ENCODE results near the gene CRMP1. TPM values are rescaled to one million over a fixed set of nuclear protein-coding genes. Genes with fewer than 3 reads are reported as not detected.

CRMP1 gene
- total RNA-seq, 1 donor, result under 0.01 TPM

DNA sequence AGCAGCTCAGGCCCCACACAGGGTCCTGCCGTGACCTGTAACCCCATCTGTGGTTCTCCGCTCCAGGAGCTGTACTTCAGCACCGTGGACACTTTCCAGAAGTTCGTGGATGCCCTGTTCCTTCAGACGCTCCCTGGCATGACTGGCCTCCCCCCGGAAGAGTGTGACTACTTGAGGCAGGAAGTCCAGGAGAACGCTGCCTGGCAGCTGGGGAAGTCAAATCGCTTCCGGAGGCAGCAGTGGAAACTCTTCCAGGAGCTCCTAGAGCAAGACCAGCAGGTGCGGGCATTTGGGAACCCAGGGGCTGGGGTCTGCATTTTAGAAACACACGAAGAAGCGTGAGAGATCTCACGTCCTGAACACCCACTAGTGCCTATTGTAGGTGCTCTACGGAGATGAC lies 109.4 kb downstream of the CRMP1 start:
- Histone ChIP-seq H3K79me2 (ENCODE audit: insufficient read depth, low read length) (peaks cover 12% of the 10 kb centered on the region), H3K4me3 (ENCODE audit: insufficient read depth, low read length) (no peak overlapping the region), H2AFZ (ENCODE audit: low read length) (no peak overlapping the region), H3K27ac (ENCODE audit: low read depth, low read length) (no peak overlapping the region), H3K4me1 (ENCODE audit: insufficient read depth, low read length) (peaks cover 13% of the 10 kb centered on the region), H4K20me1 (ENCODE audit: insufficient read depth, low read length) (peaks cover 23% of the 10 kb centered on the region), H3K36me3 (ENCODE audit: insufficient read depth, low read length) (peaks cover 44% of the 10 kb centered on the region), H3K4me2 (ENCODE audit: insufficient read depth, low read length) (no peak overlapping the region), H3K9me3 (ENCODE audit: low read depth, low read length) (no peaks in the 10 kb centered on the region), H3K27me3 (ENCODE audit: insufficient read depth, low read length) (no peaks in the 10 kb centered on the region)
- no peak for DNase-seq (ENCODE audit: insufficient read length, low spot score, missing footprints)
- TF ChIP-seq, protein P1, sequence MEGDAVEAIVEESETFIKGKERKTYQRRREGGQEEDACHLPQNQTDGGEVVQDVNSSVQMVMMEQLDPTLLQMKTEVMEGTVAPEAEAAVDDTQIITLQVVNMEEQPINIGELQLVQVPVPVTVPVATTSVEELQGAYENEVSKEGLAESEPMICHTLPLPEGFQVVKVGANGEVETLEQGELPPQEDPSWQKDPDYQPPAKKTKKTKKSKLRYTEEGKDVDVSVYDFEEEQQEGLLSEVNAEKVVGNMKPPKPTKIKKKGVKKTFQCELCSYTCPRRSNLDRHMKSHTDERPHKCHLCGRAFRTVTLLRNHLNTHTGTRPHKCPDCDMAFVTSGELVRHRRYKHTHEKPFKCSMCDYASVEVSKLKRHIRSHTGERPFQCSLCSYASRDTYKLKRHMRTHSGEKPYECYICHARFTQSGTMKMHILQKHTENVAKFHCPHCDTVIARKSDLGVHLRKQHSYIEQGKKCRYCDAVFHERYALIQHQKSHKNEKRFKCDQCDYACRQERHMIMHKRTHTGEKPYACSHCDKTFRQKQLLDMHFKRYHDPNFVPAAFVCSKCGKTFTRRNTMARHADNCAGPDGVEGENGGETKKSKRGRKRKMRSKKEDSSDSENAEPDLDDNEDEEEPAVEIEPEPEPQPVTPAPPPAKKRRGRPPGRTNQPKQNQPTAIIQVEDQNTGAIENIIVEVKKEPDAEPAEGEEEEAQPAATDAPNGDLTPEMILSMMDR (IDR thresholded peaks at IDR 0.05; ENCODE audit: extremely low read depth, low read depth, low read length), result no peak

DNA sequence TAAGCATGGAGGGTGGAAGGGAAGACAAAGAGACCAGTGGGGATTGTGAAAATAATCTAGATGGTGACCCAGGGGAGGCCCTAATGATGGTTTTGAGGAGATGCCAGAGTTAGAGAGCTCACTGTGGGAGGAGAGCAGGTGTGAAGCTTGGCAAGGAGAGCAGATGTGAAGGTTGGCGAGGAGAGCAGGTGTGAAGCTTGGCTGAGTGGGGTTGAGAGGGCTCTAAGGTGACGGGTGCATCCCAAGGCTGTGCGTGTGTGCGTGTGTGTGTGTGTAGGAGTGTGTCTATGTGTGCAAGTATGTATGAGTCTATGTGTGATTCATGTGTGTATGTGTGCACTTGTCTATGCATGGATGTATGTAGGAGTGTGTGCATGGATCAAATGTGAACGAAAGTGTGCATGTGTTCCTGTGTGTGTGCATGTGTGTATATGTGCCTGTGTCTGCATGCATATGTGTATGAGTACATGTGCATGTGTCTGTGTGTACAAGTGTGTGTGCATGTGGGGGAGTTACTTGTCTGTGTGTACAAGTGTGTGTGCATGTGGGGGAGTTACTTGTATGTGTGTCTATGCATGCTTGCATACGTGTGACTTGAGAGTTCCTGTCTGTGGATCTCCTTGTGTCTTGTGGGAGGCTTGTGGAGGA lies 109.9 kb downstream of the CRMP1 start:
- H3K79me2 ChIP-seq (ENCODE audit: insufficient read depth, low read length), result peaks cover 12% of the 10 kb centered on the region
- peaks cover 23% of the 10 kb centered on the region for H4K20me1 ChIP-seq (ENCODE audit: insufficient read depth, low read length)
- TF ChIP-seq, protein P1 (IDR thresholded peaks at IDR 0.05; ENCODE audit: extremely low read depth, low read depth, low read length), result no peak
- no peak overlapping the region for H3K4me2 ChIP-seq (ENCODE audit: insufficient read depth, low read length)
- no peaks in the 10 kb centered on the region for H3K9me3 ChIP-seq (ENCODE audit: low read depth, low read length)
- H3K27ac ChIP-seq (ENCODE audit: low read depth, low read length), result no peak overlapping the region
- no peak overlapping the region for H2AFZ ChIP-seq (ENCODE audit: low read length)
- H3K4me1 ChIP-seq (ENCODE audit: insufficient read depth, low read length), result peaks cover 13% of the 10 kb centered on the region
- DNase-seq (ENCODE audit: insufficient read length, low spot score, missing footprints), result no peak
- H3K4me3 ChIP-seq (ENCODE audit: insufficient read depth, low read length), result no peak overlapping the region
- peaks cover 39% of the 10 kb centered on the region for H3K36me3 ChIP-seq (ENCODE audit: insufficient read depth, low read length)
- no peaks in the 10 kb centered on the region for H3K27me3 ChIP-seq (ENCODE audit: insufficient read depth, low read length)

DNA sequence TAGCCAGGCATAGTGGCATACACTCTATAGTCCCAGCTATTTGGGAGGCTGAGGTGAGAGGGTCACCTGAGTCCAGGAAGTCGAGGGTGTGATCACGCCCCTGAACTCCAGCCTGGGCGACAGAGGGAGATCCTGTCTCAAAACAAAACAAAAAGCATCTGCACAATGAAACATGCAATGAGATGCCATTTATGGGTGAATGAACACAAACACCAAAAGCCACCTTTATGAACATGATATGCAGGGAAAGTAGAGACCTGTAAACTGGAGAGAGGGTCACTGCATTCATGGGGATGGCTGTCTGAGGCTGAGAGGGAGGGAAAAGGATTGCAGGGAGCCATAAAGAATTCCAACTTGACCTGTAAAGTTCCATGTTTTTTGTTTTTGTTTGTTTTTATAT lies 111.2 kb downstream of the CRMP1 start:
- H3K4me2 ChIP-seq (ENCODE audit: insufficient read depth, low read length), result no peak overlapping the region
- H3K79me2 ChIP-seq (ENCODE audit: insufficient read depth, low read length), result peaks cover 19% of the 10 kb centered on the region
- H4K20me1 ChIP-seq (ENCODE audit: insufficient read depth, low read length), result peaks cover 20% of the 10 kb centered on the region
- no peak overlapping the region for H3K27ac ChIP-seq (ENCODE audit: low read depth, low read length)
- TF ChIP-seq, protein P1 (IDR thresholded peaks at IDR 0.05; ENCODE audit: extremely low read depth, low read depth, low read length), result no peak
- DNase-seq (ENCODE audit: insufficient read length, low spot score, missing footprints), result peak; percentile 27
- no peak overlapping the region for H3K4me3 ChIP-seq (ENCODE audit: insufficient read depth, low read length)
- no peaks in the 10 kb centered on the region for H3K27me3 ChIP-seq (ENCODE audit: insufficient read depth, low read length)
- peaks cover 13% of the 10 kb centered on the region for H3K4me1 ChIP-seq (ENCODE audit: insufficient read depth, low read length)
- H3K9me3 ChIP-seq (ENCODE audit: low read depth, low read length), result peaks cover 2% of the 10 kb centered on the region
- H2AFZ ChIP-seq (ENCODE audit: low read length), result no peak overlapping the region
- H3K36me3 ChIP-seq (ENCODE audit: insufficient read depth, low read length), result peaks cover 33% of the 10 kb centered on the region

DNA sequence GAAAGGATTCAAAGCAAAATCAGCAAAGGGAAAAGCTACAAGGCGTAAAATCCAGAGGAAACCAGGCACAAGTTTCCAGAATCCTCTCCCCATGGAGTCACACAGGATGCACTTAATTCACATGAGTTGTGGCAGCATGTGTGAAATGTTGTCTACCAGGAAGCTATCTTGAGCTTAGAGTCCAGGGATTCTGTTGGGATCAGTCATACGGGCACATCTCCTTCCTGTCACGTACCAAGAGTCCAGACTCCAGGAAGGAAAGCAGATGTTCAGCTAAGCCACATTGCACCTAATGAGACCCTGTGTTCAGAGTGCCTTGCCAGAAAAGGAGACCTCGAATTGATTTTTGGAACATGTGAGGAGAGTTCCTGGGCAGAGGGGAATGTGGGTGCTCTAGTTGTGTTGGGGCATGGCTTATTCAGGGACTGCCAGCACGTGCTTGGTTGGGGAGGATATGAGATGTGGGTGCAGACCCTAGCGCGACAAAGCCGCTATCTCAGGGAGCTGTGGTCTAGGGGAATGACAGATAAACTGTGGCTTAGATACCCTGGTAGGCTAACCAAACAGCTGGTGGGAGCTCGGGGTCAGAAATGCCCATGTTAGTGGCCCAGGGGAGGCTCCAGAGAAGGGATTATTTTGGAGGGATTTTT lies 111.9 kb downstream of the CRMP1 start:
- Histone ChIP-seq H3K4me1 (ENCODE audit: insufficient read depth, low read length) (peaks cover 12% of the 10 kb centered on the region), H4K20me1 (ENCODE audit: insufficient read depth, low read length) (peaks cover 18% of the 10 kb centered on the region), H3K9me3 (ENCODE audit: low read depth, low read length) (peaks cover 6% of the 10 kb centered on the region), H3K36me3 (ENCODE audit: insufficient read depth, low read length) (peaks cover 41% of the 10 kb centered on the region), H2AFZ (ENCODE audit: low read length) (no peak overlapping the region), H3K4me3 (ENCODE audit: insufficient read depth, low read length) (no peak overlapping the region), H3K4me2 (ENCODE audit: insufficient read depth, low read length) (no peak overlapping the region), H3K27me3 (ENCODE audit: insufficient read depth, low read length) (no peaks in the 10 kb centered on the region), H3K79me2 (ENCODE audit: insufficient read depth, low read length) (peaks cover 23% of the 10 kb centered on the region), H3K27ac (ENCODE audit: low read depth, low read length) (no peak overlapping the region)
- peak; percentile 64 for DNase-seq (ENCODE audit: insufficient read length, low spot score, missing footprints)
- TF ChIP-seq, protein P1 (IDR thresholded peaks at IDR 0.05; ENCODE audit: extremely low read depth, low read depth, low read length), result no peak
